ENCODE measurements around the gene SYS1.

Gene SYS1

DNA sequence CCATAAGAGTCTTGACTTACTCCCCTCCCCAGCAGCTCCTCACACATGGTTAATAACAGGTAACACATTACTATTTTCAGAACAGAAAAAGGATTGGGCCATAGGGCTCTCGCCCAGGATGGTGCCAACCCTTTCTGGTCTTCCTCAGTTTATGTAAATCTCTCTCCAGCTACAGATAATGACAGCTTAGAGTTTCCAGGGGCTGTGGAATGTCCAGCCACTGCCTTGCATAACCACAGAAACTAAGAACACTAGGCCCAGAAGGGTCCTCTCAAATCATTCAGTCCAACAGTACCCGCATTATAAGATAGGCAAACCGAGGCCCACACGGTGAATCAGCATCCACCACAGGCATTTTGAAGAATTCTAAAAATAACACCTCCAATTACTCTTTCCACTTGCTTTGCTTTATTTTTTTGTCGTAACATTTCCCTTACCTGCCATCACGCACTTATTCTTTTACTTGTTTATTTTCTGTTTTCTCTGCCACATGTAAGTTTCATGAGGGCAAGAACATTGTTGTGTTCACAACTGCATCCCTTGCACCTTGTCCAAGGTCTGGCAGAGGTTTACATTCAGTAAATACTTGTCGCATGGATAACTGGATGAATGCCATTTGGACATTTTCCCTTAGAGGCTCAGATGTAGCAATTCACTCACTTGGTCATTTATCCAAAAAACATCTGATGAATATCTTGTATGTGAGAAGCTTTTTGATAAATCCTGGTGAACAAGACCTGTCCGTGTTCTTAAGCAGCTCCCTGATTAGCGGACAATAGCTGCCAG, 8.3 kb upstream of the SYS1 start:
- in situ Hi-C loops (cut with MboI; ENCODE audit: low sequenced_read_pairs), result no loop called here

DNA sequence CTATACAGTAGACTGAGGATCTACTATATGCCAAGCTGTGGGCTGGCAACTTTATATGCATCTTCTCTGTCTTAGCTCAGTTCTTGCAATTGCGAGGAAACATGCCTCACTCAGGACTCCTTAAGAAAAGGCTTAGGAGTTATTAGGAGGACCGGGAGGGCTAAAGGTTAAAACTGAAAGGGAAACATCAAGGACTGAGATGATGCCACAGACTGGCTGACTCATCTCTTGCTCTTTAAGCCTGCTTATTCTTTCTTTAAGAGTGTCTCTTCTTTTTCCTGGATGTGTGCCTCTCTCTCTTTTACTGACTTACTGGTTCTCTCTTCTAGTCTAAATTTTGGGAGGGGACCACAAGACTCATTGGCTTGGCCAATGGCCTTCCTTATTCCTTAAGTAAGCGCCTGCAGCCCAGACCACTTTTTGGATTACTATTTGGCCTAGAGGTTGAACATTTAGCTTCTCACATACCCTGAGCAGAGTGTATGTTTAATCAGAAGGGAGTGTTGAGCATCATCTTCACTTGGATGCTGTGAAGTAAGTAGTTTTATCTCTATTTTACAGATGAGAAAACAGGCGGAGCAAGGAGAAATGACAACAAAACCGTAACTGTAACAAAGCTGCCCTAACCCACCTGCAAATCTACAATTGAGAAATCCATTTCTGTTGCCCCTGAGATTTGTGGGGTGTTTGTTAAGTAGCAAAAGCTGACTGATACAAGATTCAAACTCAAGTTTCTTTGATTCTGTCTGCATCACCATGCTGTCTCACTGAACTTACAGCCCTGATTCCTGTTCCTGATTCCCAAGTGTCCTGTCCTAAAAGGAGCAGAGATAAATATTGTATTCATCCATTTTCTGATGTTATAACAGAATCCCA, 7.5 kb upstream of the SYS1 start:
- in situ Hi-C loops (cut with MboI; ENCODE audit: low sequenced_read_pairs), result no loop called here

DNA sequence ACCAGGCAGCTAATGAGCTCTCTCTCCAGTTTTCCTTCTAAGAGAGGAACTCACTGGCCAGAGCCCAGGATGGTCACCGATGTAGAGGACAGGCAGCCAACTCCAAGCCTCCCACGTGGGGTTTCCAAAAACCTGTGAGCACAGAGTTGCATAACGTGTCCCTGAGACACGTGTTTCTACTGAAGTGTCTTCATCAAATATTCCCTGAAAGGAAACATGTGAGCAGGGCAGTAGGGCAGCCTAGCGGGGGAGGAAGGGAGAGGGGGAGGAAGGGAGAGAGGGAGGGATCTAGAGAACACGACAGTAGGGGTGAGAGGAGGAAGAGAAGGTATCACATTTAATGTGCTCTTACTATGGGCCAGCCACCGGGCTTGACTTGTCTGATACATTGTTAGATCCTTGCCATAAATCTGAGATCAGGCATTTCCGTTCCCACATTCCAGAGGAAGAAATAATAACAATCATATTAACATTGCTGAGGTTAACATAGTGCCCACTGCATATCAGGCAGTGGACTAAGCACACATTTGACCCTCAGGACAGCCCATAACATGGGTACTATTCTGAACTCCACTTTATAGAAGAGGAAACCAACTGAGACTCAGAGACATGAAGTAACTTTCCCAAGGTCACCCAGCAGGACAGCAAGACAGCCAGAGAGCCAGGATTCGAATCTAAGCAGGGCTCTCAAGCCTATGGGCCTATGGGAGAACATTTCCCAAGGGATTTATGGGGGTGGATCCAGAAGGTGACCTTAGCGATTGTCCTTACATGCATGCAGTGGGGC, 4.5 kb upstream of the SYS1 start:
- in situ Hi-C loops (cut with MboI; ENCODE audit: low sequenced_read_pairs), result no loop called here

DNA sequence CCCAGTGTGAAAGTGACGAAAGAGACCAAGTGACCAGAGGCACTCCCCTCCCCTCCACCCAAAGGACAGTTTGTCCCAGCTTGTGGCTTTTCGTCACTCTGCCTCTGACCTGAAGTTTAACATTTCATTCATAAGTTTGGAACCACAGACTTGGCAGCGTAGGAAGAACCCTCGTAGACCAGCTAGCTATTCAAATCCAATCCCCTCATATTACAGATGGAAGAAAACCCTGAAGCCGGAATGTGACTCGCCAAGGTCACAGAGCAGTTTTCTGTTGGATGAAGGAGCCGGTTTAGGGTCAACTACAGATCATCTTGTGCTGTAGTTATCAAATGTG, 3.9 kb upstream of the SYS1 start:
- in situ Hi-C loops (cut with MboI; ENCODE audit: low sequenced_read_pairs), result no loop called here

DNA sequence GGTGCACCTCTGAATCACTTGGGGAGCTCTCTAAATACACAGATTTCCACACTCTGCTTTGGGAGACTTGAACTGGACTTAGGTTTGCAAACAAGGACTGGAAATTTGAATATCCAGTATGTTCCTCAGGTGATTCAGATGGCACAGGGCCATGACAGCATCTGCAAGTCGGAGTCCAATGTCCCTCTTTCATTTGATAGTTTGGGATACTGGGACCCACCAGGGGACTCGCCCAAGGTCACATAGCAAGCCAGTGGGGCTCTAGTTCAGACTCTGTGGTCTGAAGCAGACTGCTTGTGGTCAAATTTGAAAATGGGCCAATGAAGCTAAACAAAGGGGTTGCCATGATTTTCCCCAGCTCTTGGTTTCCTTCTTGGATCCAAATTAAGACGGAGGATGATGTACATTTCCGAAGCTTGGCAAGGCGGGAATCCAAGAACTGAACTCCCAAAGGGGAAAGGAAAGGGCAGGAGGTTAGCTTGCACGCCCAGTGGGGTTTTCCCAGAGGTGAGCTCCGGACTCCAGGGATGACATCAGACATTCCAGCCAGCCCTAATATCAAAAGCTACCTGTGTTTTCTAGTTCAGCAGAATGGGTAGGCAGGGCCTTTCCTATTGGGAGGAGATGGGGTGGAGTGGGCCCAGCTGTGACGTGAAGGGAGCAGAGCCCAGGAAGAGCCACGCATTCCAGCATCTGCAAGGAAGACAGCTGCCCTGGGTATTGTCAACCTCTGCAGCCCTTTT, 3.4 kb upstream of the SYS1 start:
- in situ Hi-C loops (cut with MboI; ENCODE audit: low sequenced_read_pairs), result no loop called here

DNA sequence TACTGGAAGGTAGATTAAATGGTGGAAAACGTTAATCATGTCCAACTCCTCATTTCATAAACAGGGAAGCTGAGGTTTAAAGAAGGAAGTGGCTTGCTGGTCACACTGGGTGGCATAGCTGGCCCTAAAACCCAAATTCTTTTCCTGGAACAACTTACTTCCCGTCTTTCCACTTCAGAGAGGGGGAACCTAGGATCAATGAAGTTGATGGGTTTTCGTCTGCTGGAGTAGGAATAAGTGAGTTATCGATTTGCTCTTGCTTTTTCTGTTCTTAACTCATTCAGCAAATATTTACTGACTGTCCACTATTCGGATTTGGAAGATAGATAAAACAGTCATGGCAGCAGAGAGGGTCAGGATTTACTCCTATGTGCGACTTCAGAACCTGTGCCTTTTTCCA, 1.2 kb upstream of the SYS1 start:
- in situ Hi-C loops (cut with MboI; ENCODE audit: low sequenced_read_pairs), result no loop called here

DNA sequence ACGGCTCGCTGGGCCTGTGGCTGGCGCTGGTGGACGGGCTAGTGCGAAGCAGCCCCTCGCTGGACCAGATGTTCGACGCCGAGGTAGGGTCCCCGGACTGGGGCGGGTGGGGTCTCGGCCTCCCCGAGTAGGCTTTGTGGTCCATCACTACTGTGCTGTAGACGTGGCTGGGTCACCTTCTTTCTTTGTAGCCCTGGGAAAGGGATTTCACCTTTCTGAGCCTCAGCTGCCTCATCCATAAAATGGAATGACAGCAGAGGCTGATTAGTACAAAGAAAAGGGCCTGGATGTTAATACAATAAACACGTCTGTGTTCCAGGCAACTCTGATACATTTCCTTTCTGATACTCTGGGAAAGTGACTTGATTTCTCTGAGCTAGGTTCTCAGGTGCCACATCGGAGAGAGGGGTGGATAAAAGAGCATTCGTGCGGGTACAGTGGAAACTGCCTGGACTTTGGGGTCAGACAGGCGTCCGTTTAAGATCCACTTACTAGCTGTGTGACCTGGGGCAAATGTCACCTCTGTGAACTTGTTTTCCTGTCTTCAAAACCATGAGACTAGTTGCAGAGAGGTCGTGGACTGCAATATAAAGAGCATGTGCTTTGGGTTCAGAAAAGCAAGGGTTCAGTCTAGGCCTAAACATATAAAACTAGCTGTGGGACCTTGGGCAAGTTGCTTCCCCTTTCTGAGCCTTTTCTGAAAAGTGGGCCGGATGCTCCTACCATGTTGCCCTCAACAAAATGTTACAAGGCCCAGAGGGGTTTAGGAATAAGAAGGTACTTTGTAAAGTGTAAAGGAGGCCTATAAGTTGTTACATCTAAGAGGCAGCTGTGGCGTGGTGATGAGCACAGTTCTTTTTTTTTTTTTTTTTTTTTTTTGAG, 896 bp downstream of the SYS1 start:
- in situ Hi-C loops (cut with MboI; ENCODE audit: low sequenced_read_pairs), result no loop called here

DNA sequence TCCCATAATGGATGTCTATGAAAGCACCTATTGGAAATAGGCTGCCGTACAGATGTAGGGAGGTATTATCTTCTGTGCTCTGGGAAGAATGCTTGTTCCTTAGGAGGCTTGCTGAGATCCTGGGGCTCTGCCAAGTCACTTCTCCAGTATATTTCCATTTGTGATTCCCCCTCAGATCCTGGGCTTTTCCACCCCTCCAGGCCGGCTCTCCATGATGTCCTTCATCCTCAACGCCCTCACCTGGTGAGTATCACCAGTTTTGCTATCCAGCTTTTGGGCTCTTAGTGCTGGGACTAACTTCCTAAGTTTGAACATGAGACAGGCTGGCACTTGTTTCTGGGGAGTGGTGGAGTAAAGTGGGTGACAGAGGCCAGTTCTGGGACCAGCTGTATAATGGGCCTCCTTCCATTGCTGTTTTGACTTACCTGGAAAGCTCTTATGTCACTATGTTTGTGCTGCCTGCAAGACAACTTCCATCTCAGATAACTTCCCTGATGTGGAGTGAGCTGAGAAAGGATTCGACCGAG, 2.6 kb downstream of the SYS1 start:
- in situ Hi-C loops (cut with MboI; ENCODE audit: low sequenced_read_pairs), result no loop called here

DNA sequence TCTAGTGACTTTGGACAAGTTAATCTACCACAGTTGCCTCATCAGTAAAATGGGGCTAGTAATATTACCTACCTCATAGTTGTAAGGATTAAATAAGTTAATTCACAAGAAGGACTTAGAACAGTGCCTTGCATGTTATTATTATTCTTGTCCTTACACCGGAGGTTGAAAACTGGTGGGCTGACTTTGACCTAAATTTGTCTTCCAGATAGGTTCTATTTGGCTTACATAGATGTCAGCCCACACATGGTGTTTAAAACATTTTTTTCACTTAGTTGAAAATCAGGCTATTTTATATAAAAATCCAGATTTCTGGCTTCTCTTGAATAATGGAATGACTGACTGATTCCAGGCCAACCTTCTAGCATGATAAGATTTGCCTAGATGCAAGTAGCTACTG, 3.2 kb downstream of the SYS1 start:
- in situ Hi-C loops (cut with MboI; ENCODE audit: low sequenced_read_pairs), result no loop called here

DNA sequence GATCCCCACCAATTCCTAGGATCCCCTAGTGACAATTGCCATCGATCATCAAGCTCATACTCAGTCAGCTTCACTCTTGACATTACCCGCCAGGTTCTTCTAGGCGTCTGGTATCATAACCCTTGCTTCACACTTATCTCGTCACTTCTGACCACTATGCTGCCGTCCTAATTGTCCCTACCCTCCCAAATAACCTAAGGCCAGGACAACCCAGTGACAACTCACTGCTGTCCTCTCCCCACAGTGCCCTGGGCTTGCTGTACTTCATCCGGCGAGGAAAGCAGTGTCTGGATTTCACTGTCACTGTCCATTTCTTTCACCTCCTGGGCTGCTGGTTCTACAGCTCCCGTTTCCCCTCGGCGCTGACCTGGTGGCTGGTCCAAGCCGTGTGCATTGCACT, 3.7 kb downstream of the SYS1 start:
- in situ Hi-C loops (cut with MboI; ENCODE audit: low sequenced_read_pairs), result no loop called here

DNA sequence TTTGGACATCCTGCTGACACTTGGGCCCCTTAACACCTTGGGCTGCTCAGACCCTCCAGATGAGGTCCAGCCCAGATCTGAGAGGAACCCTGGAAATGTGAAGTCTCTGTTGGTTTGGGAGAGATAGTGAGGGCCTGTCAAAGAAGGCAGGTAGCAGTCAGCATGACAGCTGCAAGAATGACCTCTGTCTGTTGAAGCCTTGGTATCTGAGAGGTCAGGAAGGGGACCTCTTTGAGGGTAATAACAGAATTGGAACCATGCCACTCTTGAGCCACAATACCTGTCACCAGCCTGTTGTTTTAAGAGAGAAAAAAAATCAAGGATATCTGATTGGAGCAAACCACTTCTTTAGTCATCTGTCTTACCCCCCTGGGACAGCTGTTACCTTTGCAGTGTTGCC, 4.2 kb downstream of the SYS1 start:
- in situ Hi-C loops (cut with MboI; ENCODE audit: low sequenced_read_pairs), result no loop called here

DNA sequence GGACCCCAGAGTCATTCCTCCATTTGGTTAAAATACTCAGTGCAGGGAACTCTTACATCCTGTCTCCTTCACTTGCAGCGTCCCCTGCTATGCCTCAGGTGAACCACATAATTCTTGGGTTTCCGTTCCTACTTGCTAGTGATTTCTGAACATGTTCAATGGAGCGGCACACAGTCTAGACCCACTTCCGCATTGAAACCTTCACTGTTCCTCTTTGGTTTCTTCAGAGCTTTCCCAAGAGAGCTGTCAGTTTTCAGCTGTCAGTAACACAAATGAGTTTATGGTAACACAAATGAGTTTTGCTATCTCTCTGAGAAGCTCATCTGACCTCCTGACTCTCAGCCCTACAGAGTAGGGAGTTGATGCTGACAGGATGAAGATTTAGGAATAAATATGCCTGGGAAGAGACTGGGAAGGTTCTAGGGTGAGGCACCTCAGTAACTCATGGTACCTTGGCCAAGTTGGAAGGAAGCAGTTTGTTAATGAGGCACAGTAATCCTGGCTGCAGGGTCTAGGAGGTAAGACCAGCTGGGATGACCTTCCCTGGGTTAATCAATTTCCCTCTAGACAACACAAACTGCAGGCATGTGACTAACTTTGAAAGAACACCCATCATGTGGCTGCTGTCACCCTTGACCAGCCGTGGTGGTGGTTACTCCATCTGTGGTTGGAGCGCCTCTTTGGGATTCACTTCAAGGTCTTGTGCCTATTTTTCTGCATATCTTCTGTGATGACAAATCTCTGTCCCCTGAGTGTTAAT, 5.4 kb downstream of the SYS1 start:
- in situ Hi-C loops (cut with MboI; ENCODE audit: low sequenced_read_pairs), result no loop called here

DNA sequence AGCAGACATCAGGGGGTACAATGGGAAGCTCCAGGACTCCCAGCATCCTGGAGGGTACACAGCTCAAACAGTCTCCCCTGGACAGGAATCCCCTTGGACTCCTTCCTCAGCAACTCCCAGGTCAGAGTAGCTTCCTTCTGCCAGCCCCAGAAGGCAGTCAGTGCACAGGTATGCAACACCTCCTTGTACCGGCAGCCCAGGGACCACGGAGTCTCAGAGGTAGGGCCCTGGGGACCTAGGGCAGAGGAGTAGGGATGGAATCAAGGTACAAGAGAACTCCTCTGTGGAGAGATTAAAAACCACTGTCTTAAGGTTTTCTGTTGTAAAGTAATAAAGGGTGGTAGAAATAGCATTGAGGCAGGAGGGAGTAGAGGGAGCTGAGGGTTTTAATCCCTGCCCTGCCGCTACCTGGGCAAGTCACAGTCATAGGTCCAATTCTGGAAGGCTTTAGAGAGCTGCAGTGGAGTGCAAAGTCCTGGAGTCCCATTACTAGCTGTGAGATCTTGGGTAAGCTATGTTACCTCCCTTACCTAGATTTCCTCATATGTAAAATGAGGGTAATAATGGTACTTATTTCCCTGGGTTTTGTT, 7.7 kb downstream of the SYS1 start:
- in situ Hi-C loops (cut with MboI; ENCODE audit: low sequenced_read_pairs), result no loop called here

DNA sequence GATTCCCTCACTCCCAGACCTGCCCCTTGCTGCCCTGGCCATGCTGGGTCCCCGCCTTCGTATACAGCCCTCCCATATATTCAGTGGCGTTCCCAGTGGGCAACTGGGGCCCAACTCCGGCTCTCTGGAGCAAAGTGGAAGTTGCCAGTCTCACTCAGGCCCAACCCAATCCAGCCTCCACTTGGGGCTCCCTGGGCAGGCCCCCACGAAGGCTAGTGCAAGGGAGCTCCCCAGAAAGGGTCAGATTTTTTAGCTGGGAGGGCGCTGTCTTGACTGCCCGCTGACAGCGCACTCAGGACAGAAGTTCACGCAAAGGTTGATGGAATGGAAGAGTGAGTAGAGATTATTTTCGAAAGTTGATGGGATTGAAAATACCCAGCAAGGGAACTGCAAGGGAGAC, 9.3 kb downstream of the SYS1 start:
- in situ Hi-C loops (cut with MboI; ENCODE audit: low sequenced_read_pairs), result no loop called here

DNA sequence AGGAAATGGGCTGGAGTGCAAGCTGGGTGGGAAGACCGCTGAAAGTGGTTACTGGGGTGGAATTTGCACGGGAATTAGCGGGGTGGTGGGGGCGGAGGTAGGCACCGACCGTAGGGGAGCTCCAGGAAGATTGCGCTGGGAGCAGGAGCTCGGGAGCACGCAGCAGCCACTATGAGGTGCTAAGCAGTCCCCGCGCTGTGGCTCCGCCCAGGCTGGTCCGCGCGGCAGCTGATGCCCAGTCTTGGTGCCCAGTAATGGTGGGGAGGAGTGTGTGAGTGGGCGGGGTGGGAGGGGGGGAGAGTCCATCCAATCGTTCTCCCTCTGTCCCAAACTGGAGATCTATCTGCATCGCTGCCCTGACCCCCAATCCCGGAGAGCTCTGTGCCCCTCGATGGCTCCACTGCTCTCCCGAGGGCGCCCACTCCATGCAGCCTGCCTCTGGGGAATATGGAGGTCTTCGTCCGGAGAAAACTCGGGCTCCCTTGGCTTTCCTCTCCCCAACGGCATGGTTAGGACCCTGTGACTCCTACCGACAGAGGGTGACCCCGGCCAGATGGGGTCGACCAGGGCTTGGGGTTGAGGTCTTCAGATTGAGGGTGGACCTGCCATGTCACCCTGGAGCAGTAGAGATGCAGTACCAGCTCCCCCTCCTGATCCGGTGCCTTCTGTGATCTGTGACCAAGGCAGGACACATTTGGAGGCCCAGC, 9.8 kb downstream of the SYS1 start:
- in situ Hi-C loops (cut with MboI; ENCODE audit: low sequenced_read_pairs), result no loop called here

DNA sequence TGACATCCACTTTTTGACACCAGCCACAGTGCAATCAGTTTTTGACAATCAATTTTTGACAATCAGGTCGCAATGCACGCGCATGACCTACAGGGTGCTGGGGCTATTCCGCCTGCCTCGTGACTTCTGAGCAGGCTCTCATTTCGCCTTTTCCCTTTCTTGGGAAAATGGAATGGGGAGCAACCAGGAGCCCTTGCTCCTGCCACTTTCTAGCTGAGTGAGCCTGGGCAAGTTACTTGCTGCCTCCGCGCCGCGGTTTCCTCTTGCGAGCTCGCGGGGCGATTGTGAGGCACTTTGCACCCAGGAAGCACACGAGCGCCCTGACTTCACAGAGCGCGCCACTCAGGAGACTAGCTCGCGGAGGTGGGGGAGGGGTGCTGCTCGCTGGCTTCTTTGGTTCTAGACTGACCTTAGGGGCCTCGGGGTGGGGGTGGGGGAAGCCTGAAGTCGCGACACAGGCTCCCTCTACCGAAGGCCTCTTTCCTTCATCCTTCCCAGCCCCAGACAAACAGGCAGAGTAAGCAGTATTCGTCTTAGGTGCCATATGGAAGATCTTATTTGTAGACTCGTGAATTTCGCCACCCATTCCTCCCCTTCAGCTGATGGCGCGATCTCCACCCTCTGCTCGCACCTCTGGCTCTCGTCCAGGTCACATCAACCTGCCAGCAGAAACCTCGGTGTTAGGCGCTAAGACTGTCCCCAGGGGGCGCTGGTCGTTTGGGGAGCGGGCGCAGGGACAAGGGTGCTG, 10.6 kb downstream of the SYS1 start:
- in situ Hi-C loops (cut with MboI; ENCODE audit: low sequenced_read_pairs), result no loop called here

DNA sequence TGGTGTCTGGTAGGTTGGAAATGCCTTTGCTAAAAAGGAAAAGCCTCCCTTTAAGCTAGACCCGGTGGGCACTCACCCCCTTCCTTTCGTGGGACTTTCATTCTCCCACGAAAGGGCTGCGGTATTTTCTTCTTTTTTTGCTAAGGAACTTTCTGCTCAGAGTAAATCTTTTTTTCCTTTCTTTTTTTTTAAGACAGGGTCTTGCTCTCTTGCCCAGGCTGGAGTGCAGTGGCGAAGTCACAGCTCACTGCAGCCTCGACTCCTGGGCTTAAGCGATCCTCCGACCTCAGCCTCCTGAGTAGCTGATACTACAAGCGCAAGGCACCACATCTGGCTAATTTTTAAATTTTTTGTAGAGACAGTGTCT, 11.1 kb downstream of the SYS1 start:
- in situ Hi-C loops (cut with MboI; ENCODE audit: low sequenced_read_pairs), result no loop called here
